Adrenal gland (tissue), 12 donors: ENCODE data around the gene DYSF. TPM values are rescaled to one million over a fixed set of nuclear protein-coding genes. Genes with fewer than 3 reads are reported as not detected.

ENCODE experiments used
- DNase-seq, 7 donors: peaks; one replicate each; pipeline ENCODE4 v3.0.0-alpha.2; 2019 to 2020
- H3K27ac ChIP-seq, 5 donors: fragments of 200-600 bp; sonication (generic) in 4 of 5; 1 replicate in 3 of 5; 2 replicates in 2 of 5; pipeline versions ENCODE4 v1.5.1 to v1.8.0; 2016 to 2020; ENCODE audit warnings: mild to moderate bottlenecking in 1 of 5
- H3K27me3 ChIP-seq: fragments of 200-600 bp; 2 replicates; pipeline ENCODE4 v1.8.0; 2021
- H3K36me3 ChIP-seq, 2 donors: fragments of 200-600 bp; replicated peaks in 1 of 2; 1 replicate in 1 of 2; 2 replicates in 1 of 2; pipeline versions ENCODE4 v1.5.1 to v1.8.0; 2018 to 2022
- H3K4me1 ChIP-seq, 2 donors: fragments of 200-600 bp; replicated peaks in 1 of 2; 1 replicate in 1 of 2; 2 replicates in 1 of 2; pipeline versions ENCODE4 v1.5.1 to v1.8.0; 2018 to 2021
- H3K4me3 ChIP-seq, 4 donors: fragments of 200-600 bp; sonication (generic) in 3 of 4; one replicate each; pipeline ENCODE4 v1.5.1; 2016 to 2018
- H3K9me3 ChIP-seq, 3 donors: fragments of 200-600 bp; sonication (generic) in 1 of 3; replicated peaks in 1 of 3; 1 replicate in 2 of 3; 2 replicates in 1 of 3; pipeline versions ENCODE4 v1.5.1 to v1.8.0; 2016 to 2021
- CTCF ChIP-seq, 6 experiments: fragments of 450-650 bp in 4 of 6; fragments of 200-600 bp in 2 of 6; sonication (generic) in 1 of 6; IDR thresholded peaks; 1 replicate in 5 of 6; 2 replicates in 1 of 6; pipeline versions ENCODE4 v1.5.1 to v1.8.0; 2016 to 2021; ENCODE audit warnings: antibody characterized with exemption in 6 of 6, mild to moderate bottlenecking in 2 of 6, moderate library complexity in 1 of 6
- POLR2A ChIP-seq, 2 donors: fragments of 450-650 bp; IDR thresholded peaks; one replicate each; pipeline ENCODE4 v1.6.1; 2017; ENCODE audit warnings: antibody characterized with exemption in 2 of 2, mild to moderate bottlenecking in 2 of 2, moderate library complexity in 1 of 2
- WGBS, 4 donors: extraction: QIAGEN DNeasy Blood & Tissue Kit in 2 of 4; methylation state at CpG; one replicate each; pipeline versions ENCODE4 v1.1.5 to v1.1.7; 2013 to 2017; 5-methylcytosine and 5-hydroxymethylcytosine counted together
- intact Hi-C, 2 donors: fragments of 100-400 bp; cut with DNase I; formaldehyde crosslinking; loops; one replicate each; pipeline versions ENCODE4 v1.14.1 to v1.15.0; 2022 to 2023
- polyA plus RNA-seq, 3 donors: library from polyadenylated mRNA; stranded (reverse); fragments of 200-250 nt in 2 of 3; fragments of 350-450 nt in 1 of 3; fragmentation: Illumina TruSeq in 1 of 3; extraction: RNeasy Lipid Tissue Mini Kit (QIAGEN cat#74804) in 1 of 3; gene quantifications; one replicate each; pipeline ENCODE4 v1.2.3, GENCODE V29; 2013 to 2014
- total RNA-seq, 9 donors: library from RNA; depleted of rRNA in 4 of 9; stranded (reverse); fragments of >200 nt in 4 of 9; fragments of 120-200 nt in 1 of 9; fragmentation: NEBNext Ultra II Directional in 1 of 9; extraction: Animal tissue kit (Norgen Biotek cat#: 25700) in 1 of 9; gene quantifications; one replicate each; pipeline versions ENCODE4 v1.1.0 to v1.2.4, GENCODE V29; 2013 to 2023
- donor health status: healthy with polysubstance abuse.
- donor health status: Bipolar disorder and iron deficiency.
- donor health status: DM: yes; HTN: yes; CAD: no.
- donor health status: DM: no; HTN: no; CAD: no.
- donor health status: DM: no; HTN: no; CAD: no.
- donor health status: DM: yes; HTN: yes; CAD: no.

The DYSF gene
- total and polyA plus RNA-seq, 12 donors: 3.2 to 22.4 (median 15.3) TPM

- no peak for TF ChIP-seq CTCF (IDR thresholded peaks at IDR 0.05)
- TF ChIP-seq POLR2A (IDR thresholded peaks at IDR 0.05): no peak
- H3K27me3 ChIP-seq: no peaks in the 10 kb centered on the region
- 67 to 91% (median 85%) methylated on average over 1 of the region's 1 CpG for WGBS, 4 donors
- no peak for DNase-seq
- H3K9me3 ChIP-seq: no peaks in the 10 kb centered on the region
- no peaks in the 10 kb centered on the region for H3K36me3 ChIP-seq
- H3K27ac ChIP-seq: no peak overlapping the region
- no peaks in the 10 kb centered on the region for H3K4me1 ChIP-seq
- intact Hi-C loops: no loop called here
- H3K4me3 ChIP-seq: no peak overlapping the region
Observed at GRCh38 chr2:71571945-71572344, 118.6 kb downstream of the DYSF start.

- H3K27me3 ChIP-seq: no peaks in the 10 kb centered on the region
- H3K36me3 ChIP-seq: no peaks in the 10 kb centered on the region
- H3K4me3 ChIP-seq: no peak overlapping the region
- H3K9me3 ChIP-seq: no peaks in the 10 kb centered on the region
- no peak overlapping the region for H3K27ac ChIP-seq
- 95 to 100% (median 96%) methylated on average over 4 to 5 of the region's 5 CpGs for WGBS, 4 donors
- TF ChIP-seq CTCF (IDR thresholded peaks at IDR 0.05) (no peak), POLR2A (IDR thresholded peaks at IDR 0.05) (no peak)
- no peak for DNase-seq
- intact Hi-C loops: no loop called here
- H3K4me1 ChIP-seq: no peaks in the 10 kb centered on the region
Observed at GRCh38 chr2:71575966-71576365, 122.6 kb downstream of the DYSF start.

GRCh38 chr2:71576541-71576940 is 123.2 kb downstream of the DYSF start:
- no peaks in the 10 kb centered on the region for H3K27me3 ChIP-seq
- WGBS, 4 donors: 82 to 91% (median 85%) methylated on average over 14 to 16 of the region's 16 CpGs
- intact Hi-C loops: no loop called here
- H3K4me1 ChIP-seq: no peaks in the 10 kb centered on the region
- no peaks in the 10 kb centered on the region for H3K36me3 ChIP-seq
- TF ChIP-seq CTCF (IDR thresholded peaks at IDR 0.05) (no peak), POLR2A (IDR thresholded peaks at IDR 0.05) (no peak)
- DNase-seq: peak in 3 of 7 donors; percentile 13 to 33 (median 21)
- no peak overlapping the region for H3K27ac ChIP-seq
- no peaks in the 10 kb centered on the region for H3K9me3 ChIP-seq
- H3K4me3 ChIP-seq: no peak overlapping the region

- intact Hi-C loops: no loop called here
- H3K36me3 ChIP-seq: no peaks in the 10 kb centered on the region
- DNase-seq: no peak
- no peaks in the 10 kb centered on the region for H3K4me1 ChIP-seq
- no peak overlapping the region for H3K27ac ChIP-seq
- no peaks in the 10 kb centered on the region for H3K27me3 ChIP-seq
- H3K4me3 ChIP-seq: no peak overlapping the region
- no peaks in the 10 kb centered on the region for H3K9me3 ChIP-seq
- TF ChIP-seq CTCF (IDR thresholded peaks at IDR 0.05): no peak
- no peak for TF ChIP-seq POLR2A (IDR thresholded peaks at IDR 0.05)
- WGBS, 4 donors: 87 to 92% (median 90%) methylated on average over 3 of the region's 3 CpGs
Observed at GRCh38 chr2:71577209-71577608, 123.8 kb downstream of the DYSF start.
